HepG2 (cell line): ENCODE measurements around the gene GNA14. TPM values are rescaled to one million over a fixed set of nuclear protein-coding genes. Genes with fewer than 3 reads are reported as not detected.
A peak's percentile ranks its signal among the peaks of the same experiment; 100 is the strongest.

Experiments used
- ATAC-seq: fragments of 200-7000 bp; cut with Tn5 transposase; 3 replicates; pipeline ENCODE4 v1.9.1; 2020; ENCODE audit warnings: mild to moderate bottlenecking, moderate library complexity
- BruUV-seq: library from RNA; stranded (reverse); fragments of 400-500 nt; replicated peaks from 2 replicates; lab custom pipeline; 2021; lab: Mats Ljungman, UMichigan
- CTCF ChIA-PET: fragments of 300-600 bp; formaldehyde crosslinking; extraction: SDS; loops from one replicate; lab custom pipeline; 2021; ENCODE audit warnings: low total read pairs, inconsistent platforms, low intra/inter-chr PET ratio; lab: Yijun Ruan, JAX
- POLR2A ChIA-PET: fragments of 350-600 bp; sonication (Branson Sonifier 250); formaldehyde crosslinking; loops from one replicate; lab custom pipeline; 2020; ENCODE audit warnings: antibody characterized with exemption, inconsistent platforms; lab: Yijun Ruan, JAX
- DNase-seq: peaks from one replicate; pipeline ENCODE4 v3.0.0-alpha.2; 2015; ENCODE audit warnings: low spot score
- FAIRE-seq: peaks from 3 replicates; lab custom pipeline; 2011; peaks lifted over from hg19 to GRCh38; lab: Jason Lieb, UNC
- H2AFZ ChIP-seq: one replicate; pipeline ENCODE4 v1.6.1; 2011; ENCODE audit warnings: low read length, inconsistent platforms
- H3K27ac ChIP-seq: fragments of 300-600 bp; 3 replicates; pipeline ENCODE4 v1.8.0; 2011; ENCODE audit warnings: mixed run types, mild to moderate bottlenecking, mixed read lengths, low read length, inconsistent platforms; ENCODE audit not compliant: insufficient read depth; ENCODE audit errors: extremely low read length
- H3K27me3 ChIP-seq, 2 experiments: fragments of 200-600 bp in 1 of 2; 2 replicates in 1 of 2; 3 replicates in 1 of 2; pipeline versions ENCODE4 v1.6.0 to v1.8.0; 2011; ENCODE audit warnings: low read length in 2 of 2, mild to moderate bottlenecking in 2 of 2, moderate library complexity in 2 of 2, inconsistent platforms in 1 of 2; ENCODE audit not compliant: insufficient read depth in 2 of 2, control insufficient read depth in 1 of 2
- H3K36me3 ChIP-seq, 2 experiments: fragments of 200-600 bp in 1 of 2; replicated peaks in 1 of 2; 2 replicates in 1 of 2; 3 replicates in 1 of 2; pipeline versions ENCODE4 v1.5.1 to v1.8.0; 2011; ENCODE audit warnings: low read length in 2 of 2, inconsistent platforms in 1 of 2; ENCODE audit not compliant: insufficient read depth in 2 of 2, control insufficient read depth in 1 of 2
- H3K4me1 ChIP-seq: 2 replicates; pipeline ENCODE4 v1.5.1; 2012; ENCODE audit warnings: low read length, inconsistent platforms; ENCODE audit not compliant: insufficient read depth
- H3K4me2 ChIP-seq: 2 replicates; pipeline ENCODE4 v1.6.0; 2011; ENCODE audit warnings: low read depth, low read length, inconsistent platforms
- H3K4me3 ChIP-seq, 3 experiments: fragments of 200-600 bp in 1 of 3; sonication (generic), shearing (Covaris generic) in 1 of 3; replicated peaks in 1 of 3; 2 replicates each; pipeline ENCODE4 v1.5.1; 2011 to 2016; ENCODE audit warnings: low read length in 3 of 3, inconsistent platforms in 2 of 3, low read depth in 2 of 3, mild to moderate bottlenecking in 2 of 3, control low read depth in 1 of 3, mixed read lengths in 1 of 3; ENCODE audit not compliant: insufficient read depth in 1 of 3
- H3K79me2 ChIP-seq: one replicate; pipeline ENCODE4 v1.6.1; 2011; ENCODE audit warnings: low read length, inconsistent platforms; ENCODE audit not compliant: insufficient read depth
- H3K9ac ChIP-seq: 2 replicates; pipeline ENCODE4 v1.6.0; 2011; ENCODE audit warnings: mild to moderate bottlenecking, low read depth, low read length, inconsistent platforms; ENCODE audit not compliant: insufficient read depth
- H3K9me3 ChIP-seq: 2 replicates; pipeline ENCODE4 v1.5.1; 2012; ENCODE audit warnings: mild to moderate bottlenecking, low read length
- H4K20me1 ChIP-seq: 2 replicates; pipeline ENCODE4 v1.6.0; 2011; ENCODE audit warnings: inconsistent platforms, mild to moderate bottlenecking, low read length, moderate library complexity; ENCODE audit not compliant: insufficient read depth
- HNRNPL ChIP-seq: fragments of 200-400 bp; formaldehyde crosslinking; IDR thresholded peaks from 2 replicates; pipeline ENCODE4 v1.6.1; 2017; ENCODE audit warnings: mild to moderate bottlenecking, low read depth, low read length
- NAIF1 ChIP-seq: sonication (generic); formaldehyde crosslinking; IDR thresholded peaks from 2 replicates; pipeline ENCODE4 v1.5.0; 2020; ENCODE audit warnings: mild to moderate bottlenecking, missing genetic modification reagents, borderline replicate concordance
- THAP9 ChIP-seq: sonication (generic); formaldehyde crosslinking; IDR thresholded peaks from 2 replicates; pipeline ENCODE4; 2020; ENCODE audit warnings: missing genetic modification reagents, mild to moderate bottlenecking, borderline replicate concordance
- YY1 ChIP-seq: IDR thresholded peaks from 2 replicates; pipeline ENCODE4 v1.6.1; 2011; ENCODE audit warnings: low read length, low read depth, moderate library complexity, mild to moderate bottlenecking; ENCODE audit not compliant: insufficient read depth, insufficient replicate concordance
- ZC3H4 ChIP-seq: sonication (generic); formaldehyde crosslinking; IDR thresholded peaks from 2 replicates; pipeline ENCODE4 v1.4.0; 2020; ENCODE audit warnings: missing genetic modification reagents, borderline replicate concordance
- WGBS: methylation state at CpG from one replicate; pipeline ENCODE4 v1.1.6; 2017; ENCODE audit warnings: low lambda C conversion rate; 5-methylcytosine and 5-hydroxymethylcytosine counted together
- in situ Hi-C: cut with HindIII; loops from 2 replicates; pipeline ENCODE4 v1.10.0; 2017; ENCODE audit warnings: low pct_unique_long_range_greater_than_20kb; ENCODE audit not compliant: extremely low pct_ligation_motif_present
- intact Hi-C: fragments of 100-400 bp; cut with micrococcal nuclease; formaldehyde crosslinking; loops from one replicate; pipeline ENCODE4 v1.10.0; 2022; ENCODE audit not compliant: unreplicated experiment
- polyA plus RNA-seq, 8 experiments: library from polyadenylated mRNA; depleted of rRNA in 3 of 8; stranded (reverse) in 7 of 8; unstranded in 1 of 8; fragments of >200 nt; fragmentation: Illumina TruSeq in 4 of 8; extraction: Trizol in 4 of 8; gene quantifications; 2 replicates each; pipeline versions ENCODE4 v1.2.1 to v1.2.3, GENCODE V29; 2011 to 2016; ENCODE audit warnings: low read depth in 4 of 8, missing spikeins in 1 of 8, mixed read lengths in 1 of 8; ENCODE audit not compliant: insufficient read depth in 1 of 8
- total RNA-seq, 5 experiments: library from RNA; depleted of rRNA; stranded (reverse); fragments of >200 nt; fragmentation: Illumina TruSeq; extraction: Trizol; gene quantifications; 2 replicates each; pipeline ENCODE4 v1.2.3, GENCODE V29; 2016; ENCODE audit warnings: low read depth in 1 of 5

Gene GNA14
- total and polyA plus RNA-seq, 2 of the 13 experiments (the other 11 are each of a cell fraction or from before 2014, with no cell fraction given), result not detected

DNA sequence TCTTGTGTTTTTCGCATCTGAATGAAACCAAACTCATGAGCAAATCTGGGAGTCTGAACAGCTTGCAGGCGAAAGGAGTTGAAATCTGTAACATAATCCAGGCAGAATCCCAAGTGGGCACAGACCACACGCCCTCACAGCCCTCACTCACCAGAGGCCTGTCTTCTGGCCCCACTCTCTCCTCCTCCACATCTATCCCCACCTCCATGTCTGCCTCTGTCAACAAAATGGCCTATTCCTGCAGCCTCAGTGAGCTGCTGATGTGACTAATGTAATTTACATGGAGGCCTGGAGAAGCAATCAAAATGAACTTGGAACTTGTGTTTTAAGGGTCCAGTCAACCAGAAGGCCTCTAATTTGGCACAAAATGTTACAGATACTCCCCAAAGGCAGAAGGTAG, 136.6 kb downstream of the GNA14 start:
- no peak for ATAC-seq
- BruUV-seq, result no TSS peak

More for the DNA sequence above, 136.6 kb downstream of the GNA14 start:
- peaks cover 33% of the 10 kb centered on the region for H3K4me1 ChIP-seq
- 63% methylated on average over 3 of the region's 3 CpGs for WGBS
- H2AFZ ChIP-seq, result no peak overlapping the region
- ChIA-PET CTCF (no interaction called here), POLR2A (no interaction called here)
- FAIRE-seq, result no peak
- H3K9me3 ChIP-seq, result no peaks in the 10 kb centered on the region
- H3K79me2 ChIP-seq, result no peaks in the 10 kb centered on the region
- H3K27me3 ChIP-seq, result peaks cover 0 to 9% of the 10 kb centered on the region in 2 experiments; a peak in 4 of 5 replicates
- intact Hi-C loops, result no loop called here
- TF ChIP-seq ZC3H4 (CRISPR knock-in tag), result no peak
- no peak for TF ChIP-seq NAIF1 (CRISPR knock-in tag)
- peak; percentile 21 for TF ChIP-seq YY1
- peak; percentile 85 for TF ChIP-seq THAP9 (CRISPR knock-in tag)
- TF ChIP-seq HNRNPL, result no peak
- H3K36me3 ChIP-seq, result no peaks in the 10 kb centered on the region
- DNase-seq, result no peak
- no peaks in the 10 kb centered on the region for H4K20me1 ChIP-seq
- no peak overlapping the region for H3K27ac ChIP-seq
- H3K4me3 ChIP-seq, result no peak overlapping the region
- H3K9ac ChIP-seq, result no peak overlapping the region
- in situ Hi-C loops, result no loop called here
- H3K4me2 ChIP-seq, result no peak overlapping the region
